ES-I3 (cell line): ENCODE results near the gene GNMT.

ENCODE experiments used
- H3K36me3 ChIP-seq: 2 replicates; pipeline ENCODE4 v1.6.1; 2013; ENCODE audit warnings: mild to moderate bottlenecking, low read length, control low read depth, moderate library complexity; ENCODE audit not compliant: insufficient read depth
- H3K4me1 ChIP-seq: 2 replicates; pipeline ENCODE4 v1.6.1; 2013; ENCODE audit warnings: mild to moderate bottlenecking, control low read depth, low read length; ENCODE audit not compliant: insufficient read depth
- H3K9ac ChIP-seq: 2 replicates; pipeline ENCODE4 v1.6.1; 2013; ENCODE audit warnings: low read depth, mild to moderate bottlenecking, low read length, moderate library complexity
- H3K9me3 ChIP-seq: 2 replicates; pipeline ENCODE4 v1.6.1; 2013; ENCODE audit warnings: mild to moderate bottlenecking, low read length, moderate library complexity; ENCODE audit not compliant: control insufficient read depth, insufficient read depth

The GNMT gene

DNA sequence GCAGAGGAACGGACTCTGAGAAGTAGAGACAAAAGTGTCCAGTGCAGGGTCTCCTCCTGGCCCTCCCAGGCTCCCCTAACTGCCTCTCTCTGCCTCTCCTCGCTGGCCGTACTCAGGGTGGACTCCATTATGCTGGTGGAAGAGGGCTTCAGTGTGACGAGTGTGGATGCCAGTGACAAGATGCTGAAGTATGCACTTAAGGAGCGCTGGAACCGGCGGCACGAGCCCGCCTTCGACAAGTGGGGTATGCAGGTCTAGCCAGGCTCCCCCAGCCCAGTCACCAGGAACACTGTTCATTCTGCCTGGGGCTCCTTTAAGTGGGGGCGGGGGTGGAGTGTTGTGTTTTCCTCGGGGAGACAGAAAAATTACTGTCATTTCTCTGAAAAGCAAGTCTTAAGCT lies 1.5 kb downstream of the GNMT start:
- no peaks in the 10 kb centered on the region for H3K36me3 ChIP-seq
- H3K9ac ChIP-seq: no peak overlapping the region
- no peaks in the 10 kb centered on the region; the same call in 1 of the 2 replicates for H3K4me1 ChIP-seq
- no peaks in the 10 kb centered on the region for H3K9me3 ChIP-seq

DNA sequence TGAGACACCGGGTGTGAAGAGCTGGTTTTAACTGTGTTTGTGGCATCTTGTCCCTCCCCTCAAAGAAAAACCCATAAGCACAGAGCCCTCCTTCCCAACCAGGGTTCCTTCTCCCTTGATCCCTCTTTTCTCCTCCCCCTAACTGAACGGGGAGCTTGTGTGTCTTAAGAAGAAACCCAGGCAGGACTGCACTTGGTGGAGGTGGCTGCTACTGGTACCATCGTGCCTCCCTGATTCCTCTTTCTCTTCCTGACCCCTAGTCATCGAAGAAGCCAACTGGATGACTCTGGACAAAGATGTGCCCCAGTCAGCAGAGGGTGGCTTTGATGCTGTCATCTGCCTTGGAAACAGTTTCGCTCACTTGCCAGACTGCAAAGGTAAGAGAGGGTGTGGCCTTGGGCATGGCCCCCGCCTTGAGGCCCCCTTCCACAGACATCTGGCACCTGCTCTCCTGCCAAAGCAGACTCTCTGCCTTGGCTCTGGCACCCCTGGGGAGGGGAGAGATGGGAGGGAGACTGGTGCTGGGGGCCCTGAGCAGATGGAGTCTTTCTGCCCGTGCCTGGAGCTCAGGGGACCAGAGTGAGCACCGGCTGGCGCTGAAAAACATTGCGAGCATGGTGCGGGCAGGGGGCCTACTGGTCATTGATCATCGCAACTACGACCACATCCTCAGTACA lies 2.1 kb downstream of the GNMT start:
- H3K9me3 ChIP-seq: no peaks in the 10 kb centered on the region
- H3K36me3 ChIP-seq: no peaks in the 10 kb centered on the region
- no peaks in the 10 kb centered on the region; the same call in 1 of the 2 replicates for H3K4me1 ChIP-seq
- H3K9ac ChIP-seq: no peak overlapping the region

GRCh38 chr6:42963179-42963854 lies 2.8 kb downstream of the GNMT start:
- H3K36me3 ChIP-seq: no peaks in the 10 kb centered on the region
- H3K9me3 ChIP-seq: no peaks in the 10 kb centered on the region
- no peaks in the 10 kb centered on the region; the same call in 1 of the 2 replicates for H3K4me1 ChIP-seq
- H3K9ac ChIP-seq: no peak overlapping the region

DNA sequence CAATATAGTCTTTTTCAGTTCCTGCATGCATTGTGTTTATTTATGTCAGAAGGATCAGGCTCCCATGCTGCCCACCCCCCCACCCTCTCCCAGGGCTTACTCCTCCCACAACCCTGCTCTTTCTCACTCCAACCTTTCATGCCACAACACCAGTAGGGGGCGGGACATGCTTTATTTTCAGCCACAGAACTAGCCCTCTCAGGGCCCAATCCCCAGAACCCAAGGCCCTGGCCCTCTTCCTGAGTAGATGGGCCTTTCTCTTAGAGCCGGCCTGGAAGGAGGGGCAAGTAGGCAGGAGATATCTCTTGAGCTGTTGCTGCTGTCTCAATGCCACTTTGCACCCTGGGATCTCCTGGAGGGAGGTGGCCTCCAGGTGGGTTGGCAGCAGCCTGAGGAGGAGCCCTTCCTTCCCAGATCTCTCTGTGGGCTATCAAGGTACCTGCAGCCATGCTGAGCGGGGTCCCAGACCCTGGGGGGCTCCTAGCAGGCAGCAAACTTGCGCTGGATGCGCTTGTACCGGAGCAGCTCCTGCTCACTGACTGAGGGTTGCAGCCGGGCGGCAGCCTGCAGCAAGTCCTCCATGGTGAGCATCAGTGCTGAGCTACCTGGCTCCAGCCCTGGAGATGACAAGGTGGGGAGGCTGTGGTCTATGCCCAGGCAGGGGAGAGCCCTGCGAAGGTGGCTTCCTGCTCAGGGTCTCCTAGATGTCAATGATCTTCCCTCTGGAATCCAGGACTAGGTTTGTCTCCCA lies 3.5 kb downstream of the GNMT start:
- H3K9ac ChIP-seq: no peak overlapping the region

GRCh38 chr6:42966571-42966970 lies 6.0 kb downstream of the GNMT start:
- Histone ChIP-seq H3K4me1 (peaks cover 9% of the 10 kb centered on the region), H3K36me3 (no peaks in the 10 kb centered on the region), H3K9ac (no peak overlapping the region), H3K9me3 (no peaks in the 10 kb centered on the region)

More for the DNA sequence above, 3.5 kb downstream of the GNMT start:
- no peaks in the 10 kb centered on the region; the same call in 1 of the 2 replicates for H3K4me1 ChIP-seq
- no peaks in the 10 kb centered on the region for H3K36me3 ChIP-seq
- no peaks in the 10 kb centered on the region for H3K9me3 ChIP-seq

- H3K4me1 ChIP-seq: peaks cover 11% of the 10 kb centered on the region
- no peaks in the 10 kb centered on the region for H3K9me3 ChIP-seq
- no peaks in the 10 kb centered on the region for H3K36me3 ChIP-seq
- no peak overlapping the region for H3K9ac ChIP-seq
Observed at GRCh38 chr6:42967228-42967627, 6.7 kb downstream of the GNMT start.

GRCh38 chr6:42968126-42968701 lies 7.7 kb downstream of the GNMT start:
- Histone ChIP-seq H3K9me3 (no peaks in the 10 kb centered on the region), H3K36me3 (no peaks in the 10 kb centered on the region), H3K4me1 (peaks cover 11% of the 10 kb centered on the region), H3K9ac (no peak overlapping the region)

- Histone ChIP-seq H3K4me1 (peaks cover 11% of the 10 kb centered on the region), H3K9me3 (no peaks in the 10 kb centered on the region), H3K36me3 (no peaks in the 10 kb centered on the region), H3K9ac (no peak overlapping the region)
Observed at GRCh38 chr6:42968783-42969182, 8.2 kb downstream of the GNMT start.

DNA sequence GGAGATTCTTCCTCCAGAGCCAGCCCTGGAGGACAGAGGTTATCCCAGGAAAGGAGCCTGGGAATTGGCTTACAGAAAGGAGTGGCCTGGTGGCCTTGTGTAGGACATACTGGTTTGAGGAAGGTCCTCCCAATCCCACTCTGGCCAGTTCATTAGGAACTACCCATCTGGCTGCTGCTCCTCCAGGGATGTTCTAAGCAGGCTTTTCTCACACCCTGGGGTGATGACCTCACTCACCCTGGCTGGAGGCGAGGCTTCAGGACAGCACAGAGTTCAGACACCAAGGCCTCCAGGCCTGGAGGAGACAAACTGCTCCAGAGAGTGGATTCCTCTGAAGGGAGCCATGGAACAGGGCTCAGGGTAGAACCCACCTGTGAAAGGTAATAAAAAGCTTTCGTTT lies 8.9 kb downstream of the GNMT start:
- no peaks in the 10 kb centered on the region for H3K9me3 ChIP-seq
- peaks cover 11% of the 10 kb centered on the region for H3K4me1 ChIP-seq
- H3K36me3 ChIP-seq: no peaks in the 10 kb centered on the region
- H3K9ac ChIP-seq: no peak overlapping the region

DNA sequence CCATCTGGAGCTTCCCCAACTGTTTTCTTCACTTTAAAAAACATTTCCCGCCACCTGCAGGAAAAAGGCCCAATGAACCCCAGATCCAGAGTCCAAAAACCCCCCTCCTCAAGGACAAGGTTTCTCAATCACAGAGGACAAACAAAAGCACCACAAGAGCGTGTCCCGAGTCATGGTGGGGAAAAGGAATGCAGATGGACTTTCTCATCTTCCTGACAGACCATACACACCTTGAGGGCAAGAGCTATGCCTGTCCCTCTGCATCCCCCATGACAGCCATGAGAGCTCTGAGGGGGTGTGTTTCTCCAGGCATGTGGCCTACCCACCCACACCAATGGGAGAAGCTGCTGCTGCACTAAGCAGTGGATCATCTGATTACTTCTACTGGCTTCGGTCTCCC lies 9.4 kb downstream of the GNMT start:
- Histone ChIP-seq H3K4me1 (peaks cover 11% of the 10 kb centered on the region), H3K36me3 (no peaks in the 10 kb centered on the region), H3K9ac (no peak overlapping the region), H3K9me3 (no peaks in the 10 kb centered on the region)

DNA sequence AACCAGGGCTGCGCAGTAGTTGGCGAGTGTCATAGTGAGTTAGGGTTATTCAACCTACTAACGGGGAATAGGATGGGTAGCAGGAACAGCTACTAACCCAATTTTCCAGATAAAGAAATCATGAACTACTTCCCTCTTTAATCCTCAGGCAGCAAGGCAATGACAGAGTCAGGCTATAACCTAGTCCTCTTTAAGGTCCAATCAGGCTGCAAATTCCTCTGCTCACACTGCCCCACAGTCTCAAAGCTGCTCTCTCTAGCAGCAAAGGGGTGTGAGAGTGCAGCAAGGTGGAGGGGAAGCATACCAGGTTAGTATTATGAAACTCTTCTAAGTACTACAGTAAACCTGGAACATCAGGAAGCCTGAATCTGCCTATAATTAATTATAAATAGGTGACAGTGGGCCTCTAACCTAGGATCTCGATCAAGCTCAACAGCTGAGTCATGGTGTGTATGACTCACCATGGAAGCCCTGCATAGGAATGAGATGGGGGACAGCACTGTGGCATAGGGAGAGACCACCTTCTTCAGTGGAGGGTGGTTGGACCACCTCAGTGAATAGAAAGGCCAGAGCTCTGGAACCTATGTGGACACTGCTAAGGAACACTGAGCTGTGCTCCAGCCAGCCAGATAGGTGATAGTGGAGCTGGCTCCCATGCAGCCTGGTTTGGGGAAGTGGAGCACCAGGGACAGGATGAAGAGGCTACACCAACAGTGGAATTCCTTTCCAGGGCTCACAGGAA lies 10.5 kb downstream of the GNMT start:
- H3K4me1 ChIP-seq: peaks cover 11% of the 10 kb centered on the region
- H3K36me3 ChIP-seq: no peaks in the 10 kb centered on the region
- H3K9ac ChIP-seq: no peak overlapping the region
- no peaks in the 10 kb centered on the region for H3K9me3 ChIP-seq

- Histone ChIP-seq H3K36me3 (no peaks in the 10 kb centered on the region), H3K9me3 (no peaks in the 10 kb centered on the region), H3K9ac (no peak overlapping the region), H3K4me1 (peaks cover 11% of the 10 kb centered on the region)
Observed at GRCh38 chr6:42971746-42972327, 11.3 kb downstream of the GNMT start.

- Histone ChIP-seq H3K9me3 (no peaks in the 10 kb centered on the region), H3K9ac (no peak overlapping the region), H3K4me1 (peaks cover 11% of the 10 kb centered on the region), H3K36me3 (no peaks in the 10 kb centered on the region)
Observed at GRCh38 chr6:42973926-42974325, 13.4 kb downstream of the GNMT start.
